Chondrocyte (in vitro differentiated cells): ENCODE data around the gene FAM222A. TPM values are rescaled to one million over a fixed set of nuclear protein-coding genes. Genes with fewer than 3 reads are reported as not detected.

ENCODE experiments used
- DNase-seq: peaks from one replicate; pipeline ENCODE4 v3.0.0; 2021; ENCODE audit warnings: mixed read lengths, low spot score
- H3K27ac Mint-ChIP-seq: one replicate; pipeline ENCODE4 v1.8.0; 2021; ENCODE audit warnings: mild to moderate bottlenecking, moderate library complexity, mixed read lengths; ENCODE audit not compliant: unreplicated experiment
- H3K27me3 Mint-ChIP-seq: 2 replicates; pipeline ENCODE4 v1.8.0; 2021; ENCODE audit warnings: low read depth, mixed read lengths
- H3K36me3 Mint-ChIP-seq: 2 replicates; pipeline ENCODE4 v1.8.0; 2021; ENCODE audit warnings: low read depth, mixed read lengths
- H3K4me1 Mint-ChIP-seq: 2 replicates; pipeline ENCODE4 v1.8.0; 2021; ENCODE audit warnings: low read depth, mild to moderate bottlenecking, mixed read lengths
- H3K4me3 Mint-ChIP-seq: one replicate; pipeline ENCODE4 v1.8.0; 2021; ENCODE audit warnings: mild to moderate bottlenecking, moderate library complexity, mixed read lengths; ENCODE audit not compliant: unreplicated experiment
- H3K9me3 Mint-ChIP-seq: 2 replicates; pipeline ENCODE4 v1.8.0; 2021; ENCODE audit warnings: low read depth, mixed read lengths
- CTCF ChIP-seq: fragments of 200-600 bp; sonication (generic); IDR thresholded peaks from 2 replicates; pipeline ENCODE4 v1.5.0; 2021; ENCODE audit warnings: antibody characterized with exemption, mild to moderate bottlenecking, moderate library complexity
- total RNA-seq: library from RNA; stranded (reverse); gene quantifications from 3 replicates; pipeline ENCODE4 v1.2.1, GENCODE V29; 2021

The FAM222A gene
- total RNA-seq, 1 donor from 2014 or later = 1.0 TPM

DNA sequence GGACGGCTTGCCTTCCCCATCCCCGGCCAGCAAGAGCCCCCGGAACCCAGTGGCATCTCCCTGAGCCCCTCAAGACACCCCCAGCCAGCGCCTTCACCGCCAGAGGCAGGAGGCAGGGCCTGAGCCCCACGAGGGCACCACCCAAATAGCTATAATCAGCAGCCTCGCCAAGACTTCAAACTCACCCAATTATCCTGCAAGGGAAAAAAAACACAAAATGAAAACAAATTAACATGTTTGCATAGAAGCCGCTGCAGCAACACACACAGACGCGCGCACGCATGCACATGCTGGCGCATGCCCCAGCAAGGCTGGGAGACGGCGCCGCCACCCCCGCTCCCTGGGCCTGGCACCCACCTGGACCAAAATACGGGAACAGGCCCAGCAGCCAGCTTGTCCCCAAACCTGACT, 15.8 kb downstream of the FAM222A start:
- H3K4me3 Mint-ChIP-seq = no peak overlapping the region
- no peaks in the 10 kb centered on the region for H3K9me3 Mint-ChIP-seq
- H3K27me3 Mint-ChIP-seq = no peaks in the 10 kb centered on the region
- no peak overlapping the region for H3K27ac Mint-ChIP-seq
- no peak for TF ChIP-seq CTCF
- H3K4me1 Mint-ChIP-seq = peaks cover 5% of the 10 kb centered on the region
- H3K36me3 Mint-ChIP-seq = no peaks in the 10 kb centered on the region
- peak; percentile 82 for DNase-seq

- Mint-ChIP-seq H3K27ac (no peak overlapping the region), H3K4me1 (peaks cover 9% of the 10 kb centered on the region), H3K27me3 (no peaks in the 10 kb centered on the region), H3K9me3 (no peaks in the 10 kb centered on the region), H3K4me3 (no peak overlapping the region), H3K36me3 (no peaks in the 10 kb centered on the region)
- DNase-seq = peak; percentile 46
- TF ChIP-seq CTCF = no peak
Observed at GRCh38 chr12:109729801-109730200, 16.2 kb downstream of the FAM222A start.

- H3K9me3 Mint-ChIP-seq = no peaks in the 10 kb centered on the region
- no peak overlapping the region for H3K27ac Mint-ChIP-seq
- no peaks in the 10 kb centered on the region for H3K36me3 Mint-ChIP-seq
- peak; percentile 50 for DNase-seq
- H3K4me1 Mint-ChIP-seq = peaks cover 14% of the 10 kb centered on the region
- no peak for TF ChIP-seq CTCF
- no peak overlapping the region for H3K4me3 Mint-ChIP-seq
- H3K27me3 Mint-ChIP-seq = peaks cover 4% of the 10 kb centered on the region
Observed at GRCh38 chr12:109730306-109731145, 16.9 kb downstream of the FAM222A start.

DNA sequence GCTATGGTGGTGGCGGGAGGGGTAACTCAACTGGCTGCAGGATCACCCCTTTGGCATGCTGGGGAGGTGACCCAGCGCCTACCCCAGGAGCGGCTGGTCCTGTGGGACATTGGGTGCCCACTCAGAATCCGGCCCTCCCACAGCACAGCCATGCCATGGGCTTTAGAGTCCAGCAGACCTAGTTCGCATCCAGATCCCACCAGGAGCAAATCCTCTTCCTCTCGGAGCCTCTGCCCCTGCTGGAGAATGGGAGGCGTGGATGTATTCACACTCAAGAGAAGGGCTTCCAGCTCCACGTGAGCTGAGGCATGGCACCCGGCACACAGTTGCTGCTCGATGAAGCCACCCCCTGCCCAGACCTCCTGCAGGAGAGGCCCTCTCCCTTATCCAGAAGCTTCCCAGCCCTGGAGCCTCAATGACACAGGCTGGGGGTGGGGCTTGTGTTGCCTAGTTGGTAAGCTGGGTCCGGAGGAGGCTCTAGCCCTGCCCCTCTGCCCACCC, 17.7 kb downstream of the FAM222A start:
- H3K27ac Mint-ChIP-seq = no peak overlapping the region
- peaks cover 14% of the 10 kb centered on the region for H3K4me1 Mint-ChIP-seq
- no peaks in the 10 kb centered on the region for H3K36me3 Mint-ChIP-seq
- no peak overlapping the region for H3K4me3 Mint-ChIP-seq
- H3K9me3 Mint-ChIP-seq = no peaks in the 10 kb centered on the region
- DNase-seq = peak; percentile 74
- TF ChIP-seq CTCF = no peak
- H3K27me3 Mint-ChIP-seq = peaks cover 4% of the 10 kb centered on the region

DNA sequence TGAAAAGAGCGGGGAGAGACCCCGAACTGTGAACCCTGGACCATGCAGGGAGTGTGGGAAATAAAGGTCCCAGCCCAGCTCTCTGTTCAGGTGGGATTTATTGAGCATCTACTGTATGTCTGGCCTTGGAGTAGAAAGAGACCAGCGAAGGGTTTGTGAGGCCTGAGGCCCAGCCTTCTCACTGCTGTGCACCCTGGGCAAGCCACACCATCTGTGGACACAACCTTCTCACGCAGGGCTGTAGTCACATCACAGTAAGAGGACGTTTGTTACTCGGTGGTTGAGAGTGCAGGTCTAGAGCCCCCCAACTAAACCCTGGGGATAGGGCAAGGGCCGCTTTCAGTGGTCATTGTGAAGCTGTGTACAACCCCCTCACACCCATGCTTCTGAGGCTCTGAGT, 18.2 kb downstream of the FAM222A start:
- Mint-ChIP-seq H3K9me3 (no peaks in the 10 kb centered on the region), H3K27ac (no peak overlapping the region), H3K36me3 (no peaks in the 10 kb centered on the region), H3K4me1 (peaks cover 14% of the 10 kb centered on the region), H3K27me3 (peaks cover 6% of the 10 kb centered on the region), H3K4me3 (no peak overlapping the region)
- peak; percentile 53 for DNase-seq
- TF ChIP-seq CTCF = no peak
